ENCODE results near the gene FBXL14.

Gene FBXL14

GRCh38 chr12:1540690-1541089, 53.7 kb downstream of the FBXL14 start:
- DNase-seq: no peak

- DNase-seq: no peak
These were observed 55.2 kb downstream of the FBXL14 start for GRCh38 chr12:1539135-1539534.

- no peak for DNase-seq
These were observed 57.6 kb downstream of the FBXL14 start for GRCh38 chr12:1536817-1537216.

GRCh38 chr12:1534748-1535147, 59.6 kb downstream of the FBXL14 start:
- DNase-seq: no peak

GRCh38 chr12:1533602-1534304, 60.6 kb downstream of the FBXL14 start:
- DNase-seq: no peak

- DNase-seq: no peak
These were observed 61.2 kb downstream of the FBXL14 start for GRCh38 chr12:1533205-1533601.

- DNase-seq: no peak
These were observed 61.8 kb downstream of the FBXL14 start for GRCh38 chr12:1532375-1533165.

GRCh38 chr12:1531654-1532374, 62.6 kb downstream of the FBXL14 start:
- no peak for DNase-seq

- no peak for DNase-seq
These were observed 63.2 kb downstream of the FBXL14 start for GRCh38 chr12:1531153-1531653.

- DNase-seq: no peak
These were observed 63.7 kb downstream of the FBXL14 start for GRCh38 chr12:1530592-1531152.

- DNase-seq: no peak
These were observed 64.4 kb downstream of the FBXL14 start for GRCh38 chr12:1529862-1530591.

- no peak for DNase-seq
These were observed 65.0 kb downstream of the FBXL14 start for GRCh38 chr12:1529228-1529861.

GRCh38 chr12:1528791-1529190, 65.6 kb downstream of the FBXL14 start:
- no peak for DNase-seq

GRCh38 chr12:1527789-1528188, 66.6 kb downstream of the FBXL14 start:
- no peak for DNase-seq

- DNase-seq: no peak
These were observed 68.5 kb downstream of the FBXL14 start for GRCh38 chr12:1525858-1526257.

GRCh38 chr12:1523558-1524050, 70.8 kb downstream of the FBXL14 start:
- no peak for DNase-seq

GRCh38 chr12:1523046-1523445, 71.3 kb downstream of the FBXL14 start:
- DNase-seq: no peak

GRCh38 chr12:1519642-1520041, 74.7 kb downstream of the FBXL14 start:
- no peak for DNase-seq

GRCh38 chr12:1518591-1519516, 75.5 kb downstream of the FBXL14 start:
- no peak for DNase-seq
